GM12878 (cell line): ENCODE results near the gene NUP214. TPM values are rescaled to one million over a fixed set of nuclear protein-coding genes. Genes with fewer than 3 reads are reported as not detected.

Experiments used
- ATAC-seq: fragments of 200-7000 bp; cut with Tn5 transposase; 3 replicates; pipeline ENCODE4 v1.9.1; 2020; ENCODE audit warnings: mild to moderate bottlenecking, moderate library complexity
- BruUV-seq: library from RNA; stranded (reverse); fragments of 400-500 nt; replicated peaks from 2 replicates; lab custom pipeline; 2021; lab: Mats Ljungman, UMichigan
- CTCF ChIA-PET: fragments of 300-600 bp; sonication (Branson Sonifier 250); formaldehyde crosslinking; extraction: SDS; loops from one replicate; lab custom pipeline; 2021; ENCODE audit warnings: inconsistent platforms; lab: Yijun Ruan, JAX
- POLR2A ChIA-PET: fragments of 350-600 bp; formaldehyde crosslinking; extraction: SDS; loops from one replicate; lab custom pipeline; 2021; ENCODE audit warnings: inconsistent platforms; lab: Charles Lee
- RAD21 ChIA-PET: fragments of 300-600 bp; sonication (Branson Sonifier 250); formaldehyde crosslinking; loops from one replicate; lab custom pipeline; 2023; ENCODE audit warnings: antibody characterized with exemption; ENCODE audit not compliant: unreplicated experiment; lab: Charles Lee
- SMC1A ChIA-PET: fragments of 300-600 bp; sonication (Branson Sonifier 250); formaldehyde crosslinking; loops from one replicate; lab custom pipeline; 2023; ENCODE audit not compliant: unreplicated experiment, uncharacterized antibody; lab: Charles Lee
- DNase-seq: peaks from one replicate; pipeline ENCODE4 v3.0.0-alpha.2; 2011; ENCODE audit warnings: low read depth, low spot score
- FAIRE-seq: peaks from 3 replicates; lab custom pipeline; 2011; peaks lifted over from hg19 to GRCh38; lab: Jason Lieb, UNC
- H2AFZ ChIP-seq: 2 replicates; pipeline ENCODE4 v1.6.0; 2011; ENCODE audit warnings: low read depth, low read length, control low read depth; ENCODE audit not compliant: control insufficient read depth
- H3K27ac ChIP-seq: 2 replicates; pipeline ENCODE4 v1.5.1; 2011; ENCODE audit warnings: control low read depth; ENCODE audit not compliant: control insufficient read depth, insufficient read depth
- H3K27me3 ChIP-seq, 2 experiments: replicated peaks in 1 of 2; 2 replicates each; pipeline versions ENCODE4 v1.6.0 to v1.6.1; 2011; ENCODE audit warnings: low read length in 1 of 2; ENCODE audit not compliant: control insufficient read depth in 2 of 2, insufficient read depth in 2 of 2
- H3K36me3 ChIP-seq, 2 experiments: 2 replicates each; pipeline ENCODE4 v1.5.1; 2011; ENCODE audit warnings: low read length in 1 of 2; ENCODE audit not compliant: control insufficient read depth in 2 of 2, insufficient read depth in 2 of 2
- H3K4me1 ChIP-seq: 2 replicates; pipeline ENCODE4 v1.6.1; 2011; ENCODE audit warnings: mild to moderate bottlenecking, low read length, moderate library complexity, mixed read lengths; ENCODE audit not compliant: control insufficient read depth, insufficient read depth
- H3K4me2 ChIP-seq: 2 replicates; pipeline ENCODE4 v1.6.0; 2011; ENCODE audit warnings: control low read depth; ENCODE audit not compliant: control insufficient read depth, insufficient read depth
- H3K4me3 ChIP-seq: fragments of 200-600 bp; sonication (generic); 2 replicates; pipeline ENCODE4 v1.5.1; 2016
- H3K79me2 ChIP-seq: 2 replicates; pipeline ENCODE4 v1.6.0; 2011; ENCODE audit warnings: low read length; ENCODE audit not compliant: control insufficient read depth, insufficient read depth
- H3K9ac ChIP-seq: 2 replicates; pipeline ENCODE4 v1.8.0; 2011; ENCODE audit warnings: low read length, control low read depth, mixed read lengths; ENCODE audit not compliant: control insufficient read depth, insufficient read depth
- H3K9me3 ChIP-seq: replicated peaks from 3 replicates; pipeline ENCODE4 v1.5.1; 2011; ENCODE audit warnings: mild to moderate bottlenecking, low read length; ENCODE audit not compliant: control insufficient read depth, insufficient read depth
- H4K20me1 ChIP-seq: 2 replicates; pipeline ENCODE4 v1.6.0; 2011; ENCODE audit not compliant: control insufficient read depth, insufficient read depth
- RBBP5 ChIP-seq: fragments of 200-600 bp; sonication (generic); conservative IDR thresholded peaks from 2 replicates; pipeline ENCODE4 v1.6.1; 2016
- TCF7 ChIP-seq: IDR thresholded peaks from 2 replicates; pipeline ENCODE4 v1.6.1; 2014; ENCODE audit warnings: antibody characterized with exemption, borderline replicate concordance
- ZNF217 ChIP-seq: fragments of 450-650 bp; IDR thresholded peaks from 2 replicates; pipeline ENCODE4 v1.6.1; 2017; ENCODE audit warnings: antibody characterized with exemption, mild to moderate bottlenecking
- in situ Hi-C: fragments of 300-500 bp; cut with MboI; formaldehyde crosslinking; loops from 9 replicates; pipeline ENCODE4 v1.14.3; 2018; ENCODE audit warnings: mixed read lengths
- intact Hi-C: fragments of 100-400 bp; cut with micrococcal nuclease; formaldehyde crosslinking; loops from one replicate; pipeline ENCODE4 v1.14.2; 2022; ENCODE audit not compliant: unreplicated experiment
- polyA plus RNA-seq, 11 experiments: library from polyadenylated mRNA; depleted of rRNA in 4 of 11; unstranded in 6 of 11; stranded (reverse) in 5 of 11; fragments of >200 nt; fragmentation: Nextera tagmentation in 4 of 11; fragmentation: Illumina TruSeq in 1 of 11; extraction: Ambion mirVana in 4 of 11; extraction: Trizol in 1 of 11; gene quantifications; 1 replicate in 1 of 11; 2 replicates in 10 of 11; pipeline versions ENCODE4 v1.2.1 to v1.2.3, GENCODE V29; 2011 to 2016; ENCODE audit warnings: inconsistent platforms in 2 of 11, missing spikeins in 2 of 11, low read depth in 1 of 11
- total RNA-seq, 4 experiments: library from RNA; depleted of rRNA in 3 of 4; stranded (reverse); fragments of >200 nt in 3 of 4; fragmentation: Illumina TruSeq in 1 of 4; extraction: Trizol in 1 of 4; gene quantifications; 2 replicates each; pipeline versions ENCODE4 v1.2.1 to v1.2.3, GENCODE V29; 2013 to 2021
- TF ChIP-seq, protein P1 (sequence below): fragments of 450-650 bp; IDR thresholded peaks from 2 replicates; pipeline ENCODE4 v1.6.1; 2016; ENCODE audit warnings: mild to moderate bottlenecking
- TF ChIP-seq, protein P2 (sequence below): IDR thresholded peaks from 2 replicates; pipeline ENCODE4 v1.6.1; 2012; ENCODE audit warnings: improper control_type of control experiment, low read depth, low read length; ENCODE audit not compliant: insufficient replicate concordance
- TF ChIP-seq, protein P3 (sequence below): IDR thresholded peaks from 2 replicates; pipeline ENCODE4 v1.6.1; 2011; ENCODE audit warnings: mild to moderate bottlenecking, low read depth, low read length, moderate library complexity; ENCODE audit not compliant: insufficient replicate concordance
- TF ChIP-seq, protein P4 (sequence below): fragments of 450-650 bp; formaldehyde crosslinking; IDR thresholded peaks from 2 replicates; pipeline ENCODE4 v1.5.0; 2022; ENCODE audit warnings: mild to moderate bottlenecking, missing genetic modification characterization

NUP214 gene
- total and polyA plus RNA-seq, 10 of the 15 experiments (the other 5 are each of a cell fraction or from before 2014, with no cell fraction given) = 11.7 to 53.8 (median 17.6) TPM

DNA sequence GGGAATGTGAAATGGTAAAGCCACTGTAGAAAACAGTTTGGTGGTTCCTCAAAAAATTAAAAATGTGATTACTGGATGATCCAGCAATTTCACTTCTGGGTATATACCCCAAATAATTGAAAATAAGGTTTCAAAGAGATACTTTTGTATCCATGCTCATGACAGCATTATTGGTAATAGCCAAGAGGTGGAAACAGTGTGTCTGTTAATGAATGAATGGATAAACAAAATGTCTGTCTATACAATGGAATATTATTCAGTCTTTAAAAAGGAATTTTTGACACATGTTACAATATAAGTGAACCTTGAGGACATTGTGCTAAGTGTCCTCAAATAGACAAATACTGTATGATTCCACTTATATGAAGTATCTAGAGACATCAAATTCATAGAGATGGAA, 40.1 kb downstream of the NUP214 start:
- CTCF ChIA-PET = interaction anchor here (1.7 kb wide), 1 partner anchor 184 kb away, joined by 3 read pairs; no protein-coding TSS in a partner anchor
- RAD21 ChIA-PET = interaction anchor here (1.1 kb wide), 1 partner anchor 12 kb away, joined by 4 read pairs; no protein-coding TSS in a partner anchor
- H3K4me3 ChIP-seq = no peak overlapping the region
- SMC1A ChIA-PET = no interaction called here
- peaks cover 5 to 37% of the 10 kb centered on the region in 2 experiments for H3K36me3 ChIP-seq
- H3K79me2 ChIP-seq = no peaks in the 10 kb centered on the region
- no peak overlapping the region for H3K4me2 ChIP-seq
- intact Hi-C loops (no loop called here), in situ Hi-C loops (no loop called here)
- peak; percentile 41 for FAIRE-seq
- H3K27ac ChIP-seq = no peak overlapping the region
- POLR2A ChIA-PET = interaction anchor here (0.6 kb wide), 1 partner anchor 563 kb away, joined by 6 read pairs; no protein-coding TSS in a partner anchor
- ATAC-seq = no peak
- no peak overlapping the region for H2AFZ ChIP-seq
- no peak overlapping the region for H3K9ac ChIP-seq
- no peaks in the 10 kb centered on the region for H3K27me3 ChIP-seq
- H4K20me1 ChIP-seq = no peaks in the 10 kb centered on the region
- TSS peak; percentile 28 for BruUV-seq
- DNase-seq = no peak
- H3K9me3 ChIP-seq = no peaks in the 10 kb centered on the region
- H3K4me1 ChIP-seq = no peaks in the 10 kb centered on the region
- TF ChIP-seq TCF7 = no peak
- TF ChIP-seq, protein P1, sequence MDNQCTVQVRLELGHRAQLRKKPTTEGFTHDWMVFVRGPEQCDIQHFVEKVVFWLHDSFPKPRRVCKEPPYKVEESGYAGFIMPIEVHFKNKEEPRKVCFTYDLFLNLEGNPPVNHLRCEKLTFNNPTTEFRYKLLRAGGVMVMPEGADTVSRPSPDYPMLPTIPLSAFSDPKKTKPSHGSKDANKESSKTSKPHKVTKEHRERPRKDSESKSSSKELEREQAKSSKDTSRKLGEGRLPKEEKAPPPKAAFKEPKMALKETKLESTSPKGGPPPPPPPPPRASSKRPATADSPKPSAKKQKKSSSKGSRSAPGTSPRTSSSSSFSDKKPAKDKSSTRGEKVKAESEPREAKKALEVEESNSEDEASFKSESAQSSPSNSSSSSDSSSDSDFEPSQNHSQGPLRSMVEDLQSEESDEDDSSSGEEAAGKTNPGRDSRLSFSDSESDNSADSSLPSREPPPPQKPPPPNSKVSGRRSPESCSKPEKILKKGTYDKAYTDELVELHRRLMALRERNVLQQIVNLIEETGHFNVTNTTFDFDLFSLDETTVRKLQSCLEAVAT = no peak
- TF ChIP-seq, protein P2, sequence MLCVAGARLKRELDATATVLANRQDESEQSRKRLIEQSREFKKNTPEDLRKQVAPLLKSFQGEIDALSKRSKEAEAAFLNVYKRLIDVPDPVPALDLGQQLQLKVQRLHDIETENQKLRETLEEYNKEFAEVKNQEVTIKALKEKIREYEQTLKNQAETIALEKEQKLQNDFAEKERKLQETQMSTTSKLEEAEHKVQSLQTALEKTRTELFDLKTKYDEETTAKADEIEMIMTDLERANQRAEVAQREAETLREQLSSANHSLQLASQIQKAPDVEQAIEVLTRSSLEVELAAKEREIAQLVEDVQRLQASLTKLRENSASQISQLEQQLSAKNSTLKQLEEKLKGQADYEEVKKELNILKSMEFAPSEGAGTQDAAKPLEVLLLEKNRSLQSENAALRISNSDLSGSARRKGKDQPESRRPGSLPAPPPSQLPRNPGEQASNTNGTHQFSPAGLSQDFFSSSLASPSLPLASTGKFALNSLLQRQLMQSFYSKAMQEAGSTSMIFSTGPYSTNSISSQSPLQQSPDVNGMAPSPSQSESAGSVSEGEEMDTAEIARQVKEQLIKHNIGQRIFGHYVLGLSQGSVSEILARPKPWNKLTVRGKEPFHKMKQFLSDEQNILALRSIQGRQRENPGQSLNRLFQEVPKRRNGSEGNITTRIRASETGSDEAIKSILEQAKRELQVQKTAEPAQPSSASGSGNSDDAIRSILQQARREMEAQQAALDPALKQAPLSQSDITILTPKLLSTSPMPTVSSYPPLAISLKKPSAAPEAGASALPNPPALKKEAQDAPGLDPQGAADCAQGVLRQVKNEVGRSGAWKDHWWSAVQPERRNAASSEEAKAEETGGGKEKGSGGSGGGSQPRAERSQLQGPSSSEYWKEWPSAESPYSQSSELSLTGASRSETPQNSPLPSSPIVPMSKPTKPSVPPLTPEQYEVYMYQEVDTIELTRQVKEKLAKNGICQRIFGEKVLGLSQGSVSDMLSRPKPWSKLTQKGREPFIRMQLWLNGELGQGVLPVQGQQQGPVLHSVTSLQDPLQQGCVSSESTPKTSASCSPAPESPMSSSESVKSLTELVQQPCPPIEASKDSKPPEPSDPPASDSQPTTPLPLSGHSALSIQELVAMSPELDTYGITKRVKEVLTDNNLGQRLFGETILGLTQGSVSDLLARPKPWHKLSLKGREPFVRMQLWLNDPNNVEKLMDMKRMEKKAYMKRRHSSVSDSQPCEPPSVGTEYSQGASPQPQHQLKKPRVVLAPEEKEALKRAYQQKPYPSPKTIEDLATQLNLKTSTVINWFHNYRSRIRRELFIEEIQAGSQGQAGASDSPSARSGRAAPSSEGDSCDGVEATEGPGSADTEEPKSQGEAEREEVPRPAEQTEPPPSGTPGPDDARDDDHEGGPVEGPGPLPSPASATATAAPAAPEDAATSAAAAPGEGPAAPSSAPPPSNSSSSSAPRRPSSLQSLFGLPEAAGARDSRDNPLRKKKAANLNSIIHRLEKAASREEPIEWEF = no peak
- no peak for TF ChIP-seq RBBP5
- no peak for TF ChIP-seq ZNF217
- TF ChIP-seq, protein P3, sequence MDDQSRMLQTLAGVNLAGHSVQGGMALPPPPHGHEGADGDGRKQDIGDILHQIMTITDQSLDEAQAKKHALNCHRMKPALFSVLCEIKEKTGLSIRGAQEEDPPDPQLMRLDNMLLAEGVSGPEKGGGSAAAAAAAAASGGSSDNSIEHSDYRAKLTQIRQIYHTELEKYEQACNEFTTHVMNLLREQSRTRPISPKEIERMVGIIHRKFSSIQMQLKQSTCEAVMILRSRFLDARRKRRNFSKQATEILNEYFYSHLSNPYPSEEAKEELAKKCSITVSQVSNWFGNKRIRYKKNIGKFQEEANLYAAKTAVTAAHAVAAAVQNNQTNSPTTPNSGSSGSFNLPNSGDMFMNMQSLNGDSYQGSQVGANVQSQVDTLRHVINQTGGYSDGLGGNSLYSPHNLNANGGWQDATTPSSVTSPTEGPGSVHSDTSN = no peak
- TF ChIP-seq, protein P4, sequence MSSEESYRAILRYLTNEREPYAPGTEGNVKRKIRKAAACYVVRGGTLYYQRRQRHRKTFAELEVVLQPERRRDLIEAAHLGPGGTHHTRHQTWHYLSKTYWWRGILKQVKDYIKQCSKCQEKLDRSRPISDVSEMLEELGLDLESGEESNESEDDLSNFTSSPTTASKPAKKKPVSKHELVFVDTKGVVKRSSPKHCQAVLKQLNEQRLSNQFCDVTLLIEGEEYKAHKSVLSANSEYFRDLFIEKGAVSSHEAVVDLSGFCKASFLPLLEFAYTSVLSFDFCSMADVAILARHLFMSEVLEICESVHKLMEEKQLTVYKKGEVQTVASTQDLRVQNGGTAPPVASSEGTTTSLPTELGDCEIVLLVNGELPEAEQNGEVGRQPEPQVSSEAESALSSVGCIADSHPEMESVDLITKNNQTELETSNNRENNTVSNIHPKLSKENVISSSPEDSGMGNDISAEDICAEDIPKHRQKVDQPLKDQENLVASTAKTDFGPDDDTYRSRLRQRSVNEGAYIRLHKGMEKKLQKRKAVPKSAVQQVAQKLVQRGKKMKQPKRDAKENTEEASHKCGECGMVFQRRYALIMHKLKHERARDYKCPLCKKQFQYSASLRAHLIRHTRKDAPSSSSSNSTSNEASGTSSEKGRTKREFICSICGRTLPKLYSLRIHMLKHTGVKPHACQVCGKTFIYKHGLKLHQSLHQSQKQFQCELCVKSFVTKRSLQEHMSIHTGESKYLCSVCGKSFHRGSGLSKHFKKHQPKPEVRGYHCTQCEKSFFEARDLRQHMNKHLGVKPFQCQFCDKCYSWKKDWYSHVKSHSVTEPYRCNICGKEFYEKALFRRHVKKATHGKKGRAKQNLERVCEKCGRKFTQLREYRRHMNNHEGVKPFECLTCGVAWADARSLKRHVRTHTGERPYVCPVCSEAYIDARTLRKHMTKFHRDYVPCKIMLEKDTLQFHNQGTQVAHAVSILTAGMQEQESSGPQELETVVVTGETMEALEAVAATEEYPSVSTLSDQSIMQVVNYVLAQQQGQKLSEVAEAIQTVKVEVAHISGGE (CRISPR knock-in tag) = no peak
